WI38 (cell line): ENCODE data around the gene CENPP.

Source experiments
- H3K4me3 ChIP-seq: 2 replicates; pipeline ENCODE4 v1.5.1; 2011; ENCODE audit warnings: low read depth, mild to moderate bottlenecking, control low read depth, low read length
- TF ChIP-seq, protein P1 (sequence below): IDR thresholded peaks from 2 replicates; pipeline ENCODE4 v1.5.1; 2012; ENCODE audit warnings: low read depth, mild to moderate bottlenecking, control low read depth, low read length

Gene CENPP

DNA sequence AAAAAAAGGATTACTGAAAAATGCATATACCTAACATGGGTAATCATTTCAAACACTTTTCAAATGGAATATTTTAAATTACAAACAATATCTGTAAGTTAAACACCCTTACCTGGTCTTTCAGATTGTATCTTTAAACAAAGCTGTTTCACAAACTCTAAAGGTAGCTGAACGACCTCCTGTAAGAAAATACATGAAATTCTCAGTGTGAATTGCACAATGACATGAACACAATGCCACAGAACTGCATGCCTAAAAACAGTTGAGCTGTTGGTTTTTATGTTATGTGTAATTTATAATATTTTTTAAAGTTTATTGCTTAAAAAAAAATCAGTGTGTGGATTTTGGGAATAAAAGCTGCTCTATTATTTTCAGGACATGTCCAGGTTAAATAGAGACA lies 326.7 kb downstream of the CENPP start:
- no peak overlapping the region for H3K4me3 ChIP-seq
- TF ChIP-seq, protein P1, sequence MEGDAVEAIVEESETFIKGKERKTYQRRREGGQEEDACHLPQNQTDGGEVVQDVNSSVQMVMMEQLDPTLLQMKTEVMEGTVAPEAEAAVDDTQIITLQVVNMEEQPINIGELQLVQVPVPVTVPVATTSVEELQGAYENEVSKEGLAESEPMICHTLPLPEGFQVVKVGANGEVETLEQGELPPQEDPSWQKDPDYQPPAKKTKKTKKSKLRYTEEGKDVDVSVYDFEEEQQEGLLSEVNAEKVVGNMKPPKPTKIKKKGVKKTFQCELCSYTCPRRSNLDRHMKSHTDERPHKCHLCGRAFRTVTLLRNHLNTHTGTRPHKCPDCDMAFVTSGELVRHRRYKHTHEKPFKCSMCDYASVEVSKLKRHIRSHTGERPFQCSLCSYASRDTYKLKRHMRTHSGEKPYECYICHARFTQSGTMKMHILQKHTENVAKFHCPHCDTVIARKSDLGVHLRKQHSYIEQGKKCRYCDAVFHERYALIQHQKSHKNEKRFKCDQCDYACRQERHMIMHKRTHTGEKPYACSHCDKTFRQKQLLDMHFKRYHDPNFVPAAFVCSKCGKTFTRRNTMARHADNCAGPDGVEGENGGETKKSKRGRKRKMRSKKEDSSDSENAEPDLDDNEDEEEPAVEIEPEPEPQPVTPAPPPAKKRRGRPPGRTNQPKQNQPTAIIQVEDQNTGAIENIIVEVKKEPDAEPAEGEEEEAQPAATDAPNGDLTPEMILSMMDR, result no peak

- TF ChIP-seq, protein P1, result no peak
- no peak overlapping the region for H3K4me3 ChIP-seq
These were observed 328.9 kb downstream of the CENPP start for GRCh38 chr9:92654481-92655301.

GRCh38 chr9:92655366-92655765 lies 329.6 kb downstream of the CENPP start:
- TF ChIP-seq, protein P1, result no peak
- no peak overlapping the region for H3K4me3 ChIP-seq

- no peak overlapping the region for H3K4me3 ChIP-seq
- TF ChIP-seq, protein P1, result no peak
These were observed 330.3 kb downstream of the CENPP start for GRCh38 chr9:92655896-92656536.

- TF ChIP-seq, protein P1, result no peak
- no peak overlapping the region for H3K4me3 ChIP-seq
These were observed 330.8 kb downstream of the CENPP start for GRCh38 chr9:92656537-92656925.

DNA sequence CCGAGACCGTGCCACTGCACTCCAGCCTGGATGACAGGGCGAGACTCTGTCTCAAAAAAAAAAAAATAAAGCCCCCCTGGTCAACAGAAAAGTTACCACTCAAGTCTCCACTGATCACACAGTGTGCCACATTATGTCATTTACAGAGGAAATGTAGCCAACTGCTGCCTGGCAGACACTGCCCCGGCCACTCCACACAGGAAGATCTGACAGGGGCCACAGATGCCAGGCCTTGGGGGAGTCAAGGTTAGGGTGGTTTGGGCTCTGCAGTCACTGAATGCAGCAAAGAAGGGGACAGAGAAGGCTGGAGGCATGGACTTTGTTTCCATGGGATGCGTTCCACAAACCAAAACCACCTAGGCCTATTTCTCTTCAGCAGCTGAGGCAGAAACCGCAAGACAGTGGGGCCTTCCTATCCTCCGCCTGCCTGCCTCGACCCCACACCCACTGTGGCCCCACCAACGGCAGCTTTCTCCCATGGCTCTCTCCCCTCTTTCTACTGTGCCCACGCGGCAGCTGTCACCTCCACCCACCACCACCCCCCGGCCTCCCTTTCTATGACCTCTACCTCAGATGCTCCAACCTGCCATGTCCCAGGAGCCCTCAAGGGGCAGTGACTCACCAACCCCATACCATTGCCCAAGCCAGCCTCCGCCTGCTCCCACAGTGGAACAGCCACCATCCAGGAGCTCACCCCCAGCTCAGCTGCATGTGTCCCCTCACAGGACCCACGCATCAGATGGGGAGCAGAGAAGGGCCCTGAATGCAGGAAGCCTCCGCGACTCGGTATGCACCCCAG lies 331.7 kb downstream of the CENPP start:
- TF ChIP-seq, protein P1, result no peak
- H3K4me3 ChIP-seq, result no peak overlapping the region

GRCh38 chr9:92658176-92658575 lies 332.4 kb downstream of the CENPP start:
- H3K4me3 ChIP-seq, result no peak overlapping the region
- TF ChIP-seq, protein P1, result no peak
